ENCODE measurements around the gene C6orf15.
"Not testable (repeated sequence)": the region's sequence is repeated elsewhere in the genome, so short reads cannot be mapped to it uniquely, and the experiment has no call there.

C6orf15 gene

GRCh38 chr6:31068669-31069340 lies 43.6 kb downstream of the C6orf15 start:
- Histone ChIP-seq H3K27me3 (no peaks in the 10 kb centered on the region), H3K4me1 (no peaks in the 10 kb centered on the region), H3K4me2 (no peak overlapping the region), H3K9ac (no peak overlapping the region), H3K36me3 (no peaks in the 10 kb centered on the region; a peak in 1 of 22 replicates), H3K9me3 (replicated peaks in 1 of 11) (no peaks in the 10 kb centered on the region), H4K20me1 (no peaks in the 10 kb centered on the region), H3K27ac (no peak overlapping the region; a peak in 1 of 22 replicates), H3K4me3 (no peak overlapping the region)
- TF ChIP-seq Cebpa-rat (IDR thresholded peaks at IDR 0.05): no peak

DNA sequence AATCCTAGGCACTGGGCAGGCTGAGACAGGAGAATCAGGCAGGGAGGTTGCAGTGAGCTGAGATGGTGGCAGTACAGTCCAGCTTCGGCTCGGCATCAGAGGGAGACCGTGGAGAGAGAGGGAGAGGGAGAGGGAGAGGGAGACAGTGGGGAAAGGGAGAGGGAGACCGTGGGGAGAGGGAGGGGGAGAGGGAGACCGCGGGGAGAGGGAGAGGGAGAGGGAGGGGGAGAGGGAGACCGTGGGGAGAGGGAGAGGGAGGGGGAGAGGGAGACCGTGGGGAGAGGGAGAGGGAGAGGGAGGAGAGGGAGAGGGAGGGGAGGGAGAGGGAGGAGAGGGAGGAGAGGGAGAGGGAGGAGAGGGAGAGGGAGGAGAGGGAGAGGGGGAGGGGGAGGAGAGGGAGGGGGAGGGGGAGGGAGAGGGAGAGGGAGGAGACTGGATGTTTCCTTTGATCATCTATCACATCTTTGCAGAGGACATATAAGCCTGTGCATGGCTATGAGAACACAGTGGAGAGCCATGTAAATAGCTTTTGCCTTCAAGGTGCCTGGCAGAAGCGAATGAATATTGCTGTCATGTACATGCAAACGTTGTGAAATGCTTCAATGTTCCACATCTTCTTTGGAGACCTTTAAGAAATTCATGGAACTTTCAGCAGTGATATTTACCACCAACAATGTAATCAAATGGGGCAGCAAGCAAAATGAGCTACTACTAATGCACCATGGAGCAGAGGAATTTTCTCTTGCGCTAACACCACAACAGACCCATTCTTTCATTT lies 44.3 kb downstream of the C6orf15 start:
- not testable (repeated sequence) for H3K4me1 ChIP-seq; H3K9me3 ChIP-seq (replicated peaks in 1 of 11); H3K4me3 ChIP-seq; H3K9ac ChIP-seq; H3K27ac ChIP-seq; H3K4me2 ChIP-seq; H4K20me1 ChIP-seq; H3K27me3 ChIP-seq; H3K36me3 ChIP-seq

DNA sequence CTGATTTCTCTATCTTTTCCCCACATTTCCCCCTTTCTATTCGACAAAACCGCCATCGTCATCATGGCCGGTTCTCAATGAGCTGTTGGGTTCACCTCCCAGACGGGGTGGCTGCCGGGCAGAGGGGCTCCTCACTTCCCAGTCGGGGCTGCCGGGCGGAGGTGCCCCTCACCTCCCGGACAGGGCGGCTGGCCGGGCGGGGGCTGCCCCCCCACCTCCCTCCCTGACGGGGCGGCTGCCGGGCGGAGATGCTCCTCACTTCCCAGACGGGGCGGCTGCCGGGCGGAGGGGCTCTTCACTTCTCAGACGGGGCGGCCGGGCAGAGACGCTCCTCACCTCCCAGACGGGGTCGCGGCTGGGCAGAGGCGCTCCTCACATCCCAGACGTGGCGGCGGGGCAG lies 45.3 kb downstream of the C6orf15 start:
- H3K27ac ChIP-seq; H3K9ac ChIP-seq; H3K4me1 ChIP-seq; H3K27me3 ChIP-seq; H3K4me2 ChIP-seq; H4K20me1 ChIP-seq; H3K4me3 ChIP-seq; H3K9me3 ChIP-seq (replicated peaks in 1 of 11); H3K36me3 ChIP-seq: not testable (repeated sequence)

- no peak for TF ChIP-seq Cebpa-rat (IDR thresholded peaks at IDR 0.05)
- no peaks in the 10 kb centered on the region for H3K4me1 ChIP-seq
Observed at GRCh38 chr6:31065556-31065955, 46.8 kb downstream of the C6orf15 start.

GRCh38 chr6:31063906-31064435 lies 48.4 kb downstream of the C6orf15 start:
- Histone ChIP-seq H3K9ac (no peak overlapping the region), H3K27ac (no peak overlapping the region), H4K20me1 (no peaks in the 10 kb centered on the region), H3K36me3 (peaks cover 0 to 21% (median 6%) of the 10 kb centered on the region in 11 experiments; a peak in 9 of 22 replicates), H3K27me3 (no peaks in the 10 kb centered on the region), H3K4me3 (no peak overlapping the region), H3K9me3 (replicated peaks in 1 of 11) (no peaks in the 10 kb centered on the region), H3K4me1 (no peaks in the 10 kb centered on the region), H3K4me2 (no peak overlapping the region)
- no peak for TF ChIP-seq Cebpa-rat (IDR thresholded peaks at IDR 0.05)

More at GRCh38 chr6:31065556-31065955, 46.8 kb downstream of the C6orf15 start:
- H3K4me3 ChIP-seq: no peak overlapping the region
- H4K20me1 ChIP-seq: no peaks in the 10 kb centered on the region
- no peak overlapping the region for H3K9ac ChIP-seq
- no peaks in the 10 kb centered on the region for H3K9me3 ChIP-seq (replicated peaks in 1 of 11)
- H3K27ac ChIP-seq: no peak overlapping the region
- H3K4me2 ChIP-seq: no peak overlapping the region
- H3K36me3 ChIP-seq: peaks cover 0 to 8% (median 0%) of the 10 kb centered on the region in 11 experiments; a peak in 3 of 22 replicates
- H3K27me3 ChIP-seq: no peaks in the 10 kb centered on the region

Data from BLaER1 treated with 17β-estradiol and CSF1 and Interleukin-3, amounts not matched to agents 10 nM and 100 nM (cell line).